ENCODE results near the gene MROH9.
"Not testable (repeated sequence)": the region's sequence is repeated elsewhere in the genome, so short reads cannot be mapped to it uniquely, and the experiment has no call there.

The MROH9 gene, protein sequence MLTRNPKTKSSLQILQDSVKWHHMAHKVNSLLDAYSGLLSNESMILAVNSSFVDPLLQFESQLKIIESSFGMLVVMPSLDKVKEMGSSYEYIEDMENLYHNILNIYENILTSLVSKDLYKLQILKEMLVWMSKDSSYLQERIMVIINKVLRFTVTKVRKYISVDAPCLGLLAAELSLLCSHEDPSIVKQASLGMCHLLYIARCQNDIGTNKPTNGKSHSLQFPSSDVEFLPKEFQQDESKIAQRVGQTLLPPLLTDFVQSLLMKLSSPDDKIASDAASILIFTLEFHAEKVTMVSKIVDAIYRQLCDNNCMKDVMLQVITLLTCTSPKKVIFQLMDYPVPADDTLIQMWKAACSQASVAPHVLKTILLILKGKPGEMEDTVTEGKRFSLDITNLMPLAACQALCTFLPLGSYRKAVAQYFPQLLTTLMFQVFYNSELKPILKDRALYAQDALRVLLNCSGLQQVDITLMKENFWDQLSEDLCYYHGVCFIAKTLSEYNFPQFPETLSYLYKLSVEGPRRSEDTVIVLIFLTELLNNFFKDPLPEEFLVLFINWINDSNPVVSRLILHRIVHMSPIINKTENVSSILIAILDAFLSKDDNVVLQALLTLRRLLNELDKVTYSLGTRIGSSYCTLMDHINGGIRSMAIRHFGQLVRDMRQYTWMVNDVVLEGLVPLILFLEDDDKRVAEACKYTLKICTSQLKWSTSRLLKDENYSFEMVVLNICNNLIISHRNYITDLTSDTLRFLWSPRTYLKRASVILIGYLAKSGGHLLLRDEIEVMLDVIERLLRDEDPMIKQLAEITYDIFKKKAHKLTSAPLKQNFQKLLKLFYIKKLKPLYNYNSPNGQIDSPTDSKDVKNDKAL

DNA sequence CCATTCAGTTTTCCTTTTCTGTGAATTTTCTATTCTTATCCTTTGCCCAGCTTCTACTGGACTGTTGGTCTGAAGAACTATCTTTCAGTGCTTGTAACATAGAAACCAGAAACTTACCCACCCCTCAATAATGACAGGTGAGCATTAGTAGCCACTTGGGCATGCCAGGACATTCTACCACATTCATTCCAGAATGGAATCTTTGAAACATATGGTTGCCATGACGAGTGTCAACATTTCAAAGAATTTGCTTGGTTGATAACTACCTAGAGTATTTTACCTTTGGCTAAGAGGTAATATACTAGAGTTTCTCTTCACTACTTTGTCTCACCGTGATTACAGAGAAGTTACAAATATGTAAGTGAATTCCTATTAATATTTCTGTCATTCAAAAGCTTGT, at the start of gene MROH9:
Gene MROH9, plus strand, starts transcription at position 304 of the 400 bp plus-strand sequence. CDS start 10,023 bp downstream, outside the sequence.
- no peak for DNase-seq

DNA sequence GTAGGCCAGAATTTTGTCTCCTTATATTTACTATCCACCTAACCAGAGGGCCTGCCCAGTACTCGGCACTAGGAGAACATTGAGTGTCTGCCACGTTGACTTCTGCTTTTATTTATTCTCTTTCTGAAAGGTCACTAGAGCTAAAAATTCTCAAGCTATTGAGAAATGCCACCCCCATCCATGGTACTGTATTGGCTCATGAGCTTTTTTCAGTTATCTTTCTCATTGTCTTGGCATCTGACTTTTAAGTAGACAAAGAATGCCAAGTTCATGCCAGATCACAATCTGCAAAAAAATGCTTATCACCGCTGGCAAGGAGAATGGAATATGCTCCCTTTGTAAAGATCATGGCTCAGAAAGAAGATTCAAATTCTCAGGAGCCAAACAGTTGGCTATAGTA, 49.8 kb upstream of the MROH9 start:
- no peak for DNase-seq

DNA sequence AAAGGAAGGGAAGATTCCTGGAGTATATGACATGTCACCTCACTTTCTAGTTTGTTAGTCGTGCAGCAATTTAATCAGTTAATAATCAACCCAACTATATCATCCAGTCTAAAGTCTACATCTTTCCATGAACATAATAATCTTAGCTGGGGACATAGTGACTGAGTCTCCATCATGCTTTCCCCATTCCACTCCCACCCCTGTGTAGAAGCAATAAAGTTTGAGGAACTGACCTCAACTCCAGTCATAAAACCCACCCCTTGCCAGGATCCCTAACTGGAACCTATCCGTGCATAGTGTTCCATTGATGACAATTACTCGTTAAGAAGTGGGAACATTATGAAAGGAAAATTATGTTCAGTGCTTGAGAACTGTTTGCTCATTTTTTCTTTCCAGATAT, 48.9 kb upstream of the MROH9 start:
- no peak for DNase-seq

DNA sequence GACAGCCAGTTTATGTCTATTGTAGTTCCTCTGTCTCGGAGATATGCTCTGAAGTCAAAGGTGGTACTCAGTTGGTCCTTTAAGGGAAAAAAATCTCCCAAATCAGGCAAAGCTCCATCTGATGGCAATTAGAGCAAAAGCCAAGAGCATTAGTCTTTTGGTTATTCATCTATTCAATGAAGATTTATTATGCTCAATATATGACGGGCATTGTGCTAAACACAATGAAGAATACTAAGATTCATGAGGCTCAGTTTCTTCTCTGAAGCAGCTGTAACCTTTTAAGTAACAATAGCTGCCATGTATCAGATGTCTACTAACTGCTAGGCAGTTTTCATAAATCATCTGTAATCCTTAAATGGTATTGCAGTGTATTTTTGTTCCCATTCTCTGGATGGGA, 47.6 kb upstream of the MROH9 start:
- no peak for DNase-seq

- no peak for DNase-seq
These were observed 43.5 kb upstream of the MROH9 start for GRCh38 chr1:170891872-170892271.

- DNase-seq: no peak
These were observed 41.6 kb upstream of the MROH9 start for GRCh38 chr1:170893655-170894297.

- DNase-seq: no peak
These were observed 31.4 kb upstream of the MROH9 start for GRCh38 chr1:170903961-170904360.

DNA sequence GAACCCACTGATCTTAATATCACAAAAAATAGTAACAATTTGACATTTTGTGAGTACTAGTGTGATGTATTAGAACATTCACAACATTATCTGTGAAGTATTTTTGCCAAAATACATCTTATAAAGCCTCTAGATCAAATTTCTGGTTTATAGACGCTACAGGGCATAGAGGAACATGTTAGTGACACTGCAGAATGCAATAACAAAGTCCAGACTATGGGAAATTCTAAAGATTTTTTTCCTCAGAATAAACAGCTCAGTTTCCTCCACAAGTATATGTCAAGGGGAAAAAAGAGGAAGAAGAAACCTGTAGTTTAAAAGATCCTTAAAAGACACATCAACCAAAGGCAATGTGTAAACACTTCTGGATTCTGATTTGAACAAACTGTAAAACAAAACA, 26.4 kb upstream of the MROH9 start:
- no peak for DNase-seq

DNA sequence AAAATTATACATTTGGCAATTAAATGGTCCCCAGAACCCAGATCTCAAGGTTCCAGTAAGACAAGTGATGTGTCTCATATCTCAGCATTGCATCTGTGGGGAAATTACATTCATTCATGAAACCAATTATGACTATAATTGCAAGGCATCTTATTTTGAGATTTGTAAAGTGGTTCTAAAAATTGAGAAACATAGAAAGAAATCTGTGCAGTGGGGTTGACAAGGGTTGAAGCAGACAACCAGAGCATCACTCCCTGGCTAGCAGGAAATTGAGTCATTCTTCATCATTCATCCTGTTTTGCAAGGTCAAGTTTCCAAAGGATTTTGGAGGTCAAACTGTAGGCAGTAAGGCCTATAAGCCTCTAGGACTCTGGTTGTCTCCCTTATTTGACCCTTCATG, 25.1 kb upstream of the MROH9 start:
- DNase-seq: no peak

GRCh38 chr1:170917373-170917772, 18.0 kb upstream of the MROH9 start:
- no peak for DNase-seq

DNA sequence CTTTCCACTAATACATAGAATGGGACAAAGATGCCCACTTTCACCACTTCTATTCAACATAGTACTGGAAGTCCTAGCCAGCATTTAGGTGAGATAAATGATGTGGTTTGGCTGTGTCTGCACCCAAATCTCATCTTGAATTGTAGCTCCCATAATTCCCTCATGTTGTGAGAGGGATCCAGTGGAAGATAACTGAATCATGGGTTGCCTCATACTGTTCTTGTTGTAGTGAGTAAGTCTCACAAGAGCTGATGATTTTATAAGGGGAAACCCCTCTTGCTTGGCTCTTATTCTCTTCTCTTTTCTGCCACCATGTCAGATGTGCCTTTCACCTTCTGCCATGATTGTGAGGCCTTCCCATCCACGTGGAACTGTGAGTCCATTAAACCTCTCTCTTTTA, 10.7 kb upstream of the MROH9 start:
- not testable (repeated sequence) for DNase-seq

- DNase-seq: peak; percentile 24
These were observed 7.1 kb upstream of the MROH9 start for GRCh38 chr1:170927955-170928840.

- DNase-seq: no peak
These were observed 5.9 kb upstream of the MROH9 start for GRCh38 chr1:170929412-170929834.

GRCh38 chr1:170929835-170930554, 5.3 kb upstream of the MROH9 start:
- peak; percentile 79 for DNase-seq

- DNase-seq: peak; percentile 9
These were observed 3.7 kb upstream of the MROH9 start for GRCh38 chr1:170931650-170932049.

GRCh38 chr1:170932236-170932635, 3.1 kb upstream of the MROH9 start:
- DNase-seq: no peak

DNA sequence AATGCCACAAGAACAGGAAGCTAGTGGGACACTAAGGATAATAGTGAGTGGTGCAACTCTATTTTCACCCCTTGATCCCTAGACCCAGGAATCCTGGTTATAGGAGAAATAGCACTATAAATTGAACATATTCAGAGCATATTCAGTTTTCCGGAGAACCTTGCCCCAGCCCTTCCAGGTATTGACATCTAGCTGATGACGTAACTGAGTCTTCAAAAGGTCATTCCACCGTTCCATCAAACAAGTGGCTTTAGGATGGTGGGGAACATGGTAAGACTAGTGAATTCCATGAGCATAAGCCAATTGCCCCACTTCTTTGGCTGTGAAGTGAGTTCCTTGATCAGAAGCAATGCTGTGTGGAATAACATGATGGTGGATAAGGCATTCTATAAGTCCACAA, 2.9 kb downstream of the MROH9 start:
- DNase-seq: no peak

DNA sequence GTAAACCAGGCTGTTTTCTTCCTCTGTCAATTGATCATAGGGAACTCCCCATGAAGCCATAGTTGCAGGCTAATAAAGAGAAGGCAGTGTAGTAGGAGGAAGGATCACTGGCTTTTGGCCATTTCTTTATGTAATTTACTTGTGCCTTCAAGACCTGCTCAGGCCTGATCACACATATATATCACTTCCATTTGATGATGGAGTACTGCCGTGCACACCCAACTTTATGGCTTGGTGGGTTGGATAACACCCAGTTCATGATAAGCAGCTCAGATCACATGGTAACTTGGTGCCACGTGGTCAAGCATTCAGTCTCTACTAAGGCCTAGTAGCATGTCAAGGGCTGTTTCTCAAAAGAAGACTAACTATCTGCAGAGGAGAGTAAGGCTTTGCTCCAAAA, 4.1 kb downstream of the MROH9 start:
- no peak for DNase-seq

GRCh38 chr1:170951744-170952143, 16.4 kb downstream of the MROH9 start:
- DNase-seq: not testable (repeated sequence)

DNA sequence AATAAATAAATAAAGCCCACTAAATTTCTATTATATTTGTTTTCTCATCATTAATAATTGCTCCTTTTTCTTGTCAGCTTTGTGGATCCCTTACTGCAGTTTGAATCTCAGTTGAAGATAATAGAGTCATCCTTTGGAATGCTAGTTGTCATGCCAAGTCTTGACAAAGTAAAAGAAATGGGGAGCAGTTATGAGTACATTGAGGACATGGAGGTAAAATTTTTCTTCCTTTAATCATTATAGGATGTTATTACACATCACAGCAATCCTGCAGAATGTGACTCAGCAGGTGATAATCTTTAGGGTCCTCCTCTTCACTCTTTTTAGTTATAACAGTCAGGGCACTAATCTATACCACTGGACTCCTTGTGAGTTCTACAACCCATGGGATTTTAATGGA, 24.1 kb downstream of the MROH9 start:
- DNase-seq: no peak

DNA sequence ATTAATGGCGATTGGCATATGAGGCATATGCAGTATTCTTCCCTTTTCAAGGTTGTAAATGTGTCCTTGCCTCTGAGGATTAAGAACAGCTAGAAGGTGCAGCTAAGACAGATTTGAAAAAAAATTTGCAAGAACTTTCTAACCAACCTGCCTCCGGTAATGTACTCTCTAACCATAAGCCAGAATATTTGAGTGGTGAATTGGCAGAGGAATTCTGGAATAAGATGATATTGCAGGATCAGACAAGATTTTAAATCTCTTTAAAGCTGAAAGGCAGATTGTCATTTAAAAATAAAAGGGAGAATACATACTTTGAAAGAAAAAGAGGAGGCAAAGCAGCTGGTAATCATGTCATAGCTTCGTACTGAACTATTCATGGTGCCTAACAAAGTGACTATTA, 29.2 kb downstream of the MROH9 start:
- DNase-seq: no peak

Measured in DMS53 (cell line).